ENCODE measurements around the gene AMT. TPM values are rescaled to one million over a fixed set of nuclear protein-coding genes. Genes with fewer than 3 reads are reported as not detected.
A peak's percentile ranks its signal among the peaks of the same experiment; 100 is the strongest.

AMT gene
- total RNA-seq, 2 donors from 2014 or later, result 10.9 to 27.7 TPM

- Histone ChIP-seq H3K36me3 (replicated peaks in 1 of 2; ENCODE audit: insufficient read depth in 1 of 2, low read depth in 2 of 2) (peaks cover 0 to 3% of the 10 kb centered on the region in 2 donors), H3K4me1 (no peaks in the 10 kb centered on the region), H3K4me3 (no peak overlapping the region), H3K27me3 (no peaks in the 10 kb centered on the region), H3K9me3 (no peaks in the 10 kb centered on the region), H3K27ac (no peak overlapping the region)
- ATAC-seq (no peak), DNase-seq (peak in 1 of 4 donors; percentile 11)
- WGBS, 2 donors, result 92 to 94% methylated on average over 11 of the region's 11 CpGs
- TF ChIP-seq CTCF (IDR thresholded peaks at IDR 0.05), result no peak
- no peak for TF ChIP-seq POLR2A (IDR thresholded peaks at IDR 0.05)
- intact Hi-C loops (cut with DNase I), result no loop called here
These were observed 43.9 kb downstream of the AMT start for GRCh38 chr3:49378249-49378895.

GRCh38 chr3:49377483-49377882 is 44.8 kb downstream of the AMT start:
- Histone ChIP-seq H3K27me3 (no peaks in the 10 kb centered on the region), H3K4me1 (no peaks in the 10 kb centered on the region), H3K4me3 (no peak overlapping the region), H3K9me3 (no peaks in the 10 kb centered on the region), H3K27ac (no peak overlapping the region), H3K36me3 (replicated peaks in 1 of 2; ENCODE audit: insufficient read depth in 1 of 2, low read depth in 2 of 2) (peaks cover 0 to 11% of the 10 kb centered on the region in 2 donors)
- no peak for TF ChIP-seq CTCF (IDR thresholded peaks at IDR 0.05)
- ATAC-seq (no peak), DNase-seq (no peak)
- intact Hi-C loops (cut with DNase I), result no loop called here
- WGBS, 2 donors, result 100% methylated on average over 1 of the region's 1 CpG; no CpG with 5 or more reads in 1 of the 2 donors

- H3K9me3 ChIP-seq, result no peaks in the 10 kb centered on the region
- ATAC-seq (no peak), DNase-seq (no peak)
- no peak overlapping the region for H3K4me3 ChIP-seq
- H3K27ac ChIP-seq, result no peak overlapping the region
- H3K4me1 ChIP-seq, result no peaks in the 10 kb centered on the region
- H3K27me3 ChIP-seq, result no peaks in the 10 kb centered on the region
- peaks cover 4 to 18% of the 10 kb centered on the region in 2 donors for H3K36me3 ChIP-seq (replicated peaks in 1 of 2; ENCODE audit: insufficient read depth in 1 of 2, low read depth in 2 of 2)
- TF ChIP-seq POLR2A (IDR thresholded peaks at IDR 0.05) (no peak), CTCF (IDR thresholded peaks at IDR 0.05) (no peak)
- intact Hi-C loops (cut with DNase I), result no loop called here
These were observed 50.3 kb downstream of the AMT start for GRCh38 chr3:49371946-49372345.

GRCh38 chr3:49370585-49371290 is 51.5 kb downstream of the AMT start:
- WGBS, 2 donors, result 88 to 90% methylated on average over 6 of the region's 6 CpGs
- ATAC-seq (no peak), DNase-seq (no peak)
- no peaks in the 10 kb centered on the region for H3K4me1 ChIP-seq
- H3K4me3 ChIP-seq, result no peak overlapping the region
- peaks cover 4 to 22% of the 10 kb centered on the region in 2 donors for H3K36me3 ChIP-seq (replicated peaks in 1 of 2; ENCODE audit: insufficient read depth in 1 of 2, low read depth in 2 of 2)
- no peaks in the 10 kb centered on the region for H3K27me3 ChIP-seq
- intact Hi-C loops (cut with DNase I), result no loop called here
- TF ChIP-seq POLR2A (IDR thresholded peaks at IDR 0.05), result no peak
- no peaks in the 10 kb centered on the region for H3K9me3 ChIP-seq
- no peak overlapping the region for H3K27ac ChIP-seq

Small RNAs within 50 kb of the gene (small RNA-seq; reads per million reads assigned to genes)
- gene RNA5SP130, result not detected

Other genes starting within 250 kb of the AMT start
- gene C3orf62, start 145.2 kb downstream of the AMT start, total RNA-seq, result 1 to 10 TPM; 4.9 TPM
- 10 to 100 TPM; 13.2 to 24.7 TPM for gene USP4, start 82.4 kb downstream of the AMT start, total RNA-seq
- gene GPX1, start 64.1 kb downstream of the AMT start, total RNA-seq, result 100 to 1,000 TPM; 150 to 246 TPM
- gene RHOA, start 10.5 kb downstream of the AMT start, total RNA-seq, result 100 to 1,000 TPM; 216 to 252 TPM
- gene TCTA, start 10.1 kb downstream of the AMT start, total RNA-seq, result 10 to 100 TPM; 14.0 to 59.0 TPM
- gene NICN1, start 6.9 kb upstream of the AMT start, total RNA-seq, result 1 to 10 TPM; 1.6 to 5.4 TPM
- gene DAG1, start 47.8 kb upstream of the AMT start, total RNA-seq, result 10 to 100 TPM; 46.8 to 57.9 TPM
- gene BSN, start 132.0 kb upstream of the AMT start, total RNA-seq, result 1 to 10 TPM; 1.3 to 6.6 TPM